ENCODE measurements around the gene HBG2. TPM values are rescaled to one million over a fixed set of nuclear protein-coding genes. Genes with fewer than 3 reads are reported as not detected.
"Not testable (repeated sequence)": the region's sequence is repeated elsewhere in the genome, so short reads cannot be mapped to it uniquely, and the experiment has no call there.

HBG2 gene
- total RNA-seq, 2 donors from 2014 or later = not detected

- H3K36me3 ChIP-seq = no peaks in the 10 kb centered on the region
- intact Hi-C loops (cut with DNase I) = no loop called here
- TF ChIP-seq POLR2AphosphoS5 (IDR thresholded peaks at IDR 0.05) (no peak), CTCF (IDR thresholded peaks at IDR 0.05) (no peak), POLR2A (IDR thresholded peaks at IDR 0.05) (no peak)
- H3K27me3 ChIP-seq (replicated peaks; ENCODE audit: insufficient read depth) = no peaks in the 10 kb centered on the region
- no peaks in the 10 kb centered on the region for H3K4me1 ChIP-seq (replicated peaks)
- no peak overlapping the region for H3K27ac ChIP-seq
- no peaks in the 10 kb centered on the region for H3K9me3 ChIP-seq
- no peak overlapping the region for H3K4me3 ChIP-seq
- no peak for DNase-seq (ENCODE audit: low spot score)
- 90% methylated on average over 1 of the region's 1 CpG for WGBS
Measured at GRCh38 chr11:5298451-5298850, 43.9 kb upstream of the HBG2 start.

GRCh38 chr11:5297721-5298323 is 43.2 kb upstream of the HBG2 start:
- DNase-seq (ENCODE audit: low spot score) = no peak
- no peaks in the 10 kb centered on the region for H3K9me3 ChIP-seq
- H3K27ac ChIP-seq = no peak overlapping the region
- 68% methylated on average over 4 of the region's 4 CpGs for WGBS
- H3K27me3 ChIP-seq (replicated peaks; ENCODE audit: insufficient read depth) = no peaks in the 10 kb centered on the region
- no peaks in the 10 kb centered on the region for H3K36me3 ChIP-seq
- intact Hi-C loops (cut with DNase I) = no loop called here
- TF ChIP-seq POLR2A (IDR thresholded peaks at IDR 0.05) (no peak), POLR2AphosphoS5 (IDR thresholded peaks at IDR 0.05) (no peak), CTCF (IDR thresholded peaks at IDR 0.05) (no peak)
- H3K4me3 ChIP-seq = no peak overlapping the region
- no peaks in the 10 kb centered on the region for H3K4me1 ChIP-seq (replicated peaks)

GRCh38 chr11:5294342-5294995 is 39.9 kb upstream of the HBG2 start:
- H3K9me3 ChIP-seq; H3K4me3 ChIP-seq; intact Hi-C loops (cut with DNase I); H3K4me1 ChIP-seq (replicated peaks); H3K27me3 ChIP-seq (replicated peaks; ENCODE audit: insufficient read depth); H3K36me3 ChIP-seq; DNase-seq (ENCODE audit: low spot score); H3K27ac ChIP-seq: not testable (repeated sequence)
- WGBS = 95% methylated on average over 35 of the region's 41 CpGs

- no peak for DNase-seq (ENCODE audit: low spot score)
- Histone ChIP-seq H3K4me1 (replicated peaks) (no peaks in the 10 kb centered on the region), H3K27me3 (replicated peaks; ENCODE audit: insufficient read depth) (no peaks in the 10 kb centered on the region), H3K36me3 (no peaks in the 10 kb centered on the region), H3K9me3 (no peaks in the 10 kb centered on the region), H3K4me3 (no peak overlapping the region), H3K27ac (no peak overlapping the region)
- intact Hi-C loops (cut with DNase I) = no loop called here
- 94% methylated on average over 8 of the region's 8 CpGs for WGBS
- TF ChIP-seq POLR2A (IDR thresholded peaks at IDR 0.05) (no peak), CTCF (IDR thresholded peaks at IDR 0.05) (no peak), POLR2AphosphoS5 (IDR thresholded peaks at IDR 0.05) (no peak)
Measured at GRCh38 chr11:5293028-5293427, 38.4 kb upstream of the HBG2 start.

GRCh38 chr11:5291207-5291838 is 36.7 kb upstream of the HBG2 start:
- no peaks in the 10 kb centered on the region for H3K9me3 ChIP-seq
- WGBS = 87% methylated on average over 1 of the region's 1 CpG
- H3K36me3 ChIP-seq = no peaks in the 10 kb centered on the region
- no peaks in the 10 kb centered on the region for H3K4me1 ChIP-seq (replicated peaks)
- H3K27me3 ChIP-seq (replicated peaks; ENCODE audit: insufficient read depth) = no peaks in the 10 kb centered on the region
- TF ChIP-seq CTCF (IDR thresholded peaks at IDR 0.05) (peak in 2 of 4 experiments; percentile 24 to 32), POLR2A (IDR thresholded peaks at IDR 0.05) (no peak)
- no peak overlapping the region for H3K4me3 ChIP-seq
- H3K27ac ChIP-seq = no peak overlapping the region
- DNase-seq (ENCODE audit: low spot score) = no peak
- intact Hi-C loops (cut with DNase I) = no loop called here
